Erythroblast (primary cell): ENCODE measurements around the gene GUCA2A.

Experiments
- GATA1 ChIP-seq: IDR thresholded peaks from 2 replicates; pipeline ENCODE4 v1.6.1; 2011; ENCODE audit warnings: low read depth, mild to moderate bottlenecking, control low read depth, low read length, moderate library complexity
- POLR2A ChIP-seq: IDR thresholded peaks from 2 replicates; pipeline ENCODE4 v1.6.1; 2011; ENCODE audit warnings: mild to moderate bottlenecking, low read length

DNA sequence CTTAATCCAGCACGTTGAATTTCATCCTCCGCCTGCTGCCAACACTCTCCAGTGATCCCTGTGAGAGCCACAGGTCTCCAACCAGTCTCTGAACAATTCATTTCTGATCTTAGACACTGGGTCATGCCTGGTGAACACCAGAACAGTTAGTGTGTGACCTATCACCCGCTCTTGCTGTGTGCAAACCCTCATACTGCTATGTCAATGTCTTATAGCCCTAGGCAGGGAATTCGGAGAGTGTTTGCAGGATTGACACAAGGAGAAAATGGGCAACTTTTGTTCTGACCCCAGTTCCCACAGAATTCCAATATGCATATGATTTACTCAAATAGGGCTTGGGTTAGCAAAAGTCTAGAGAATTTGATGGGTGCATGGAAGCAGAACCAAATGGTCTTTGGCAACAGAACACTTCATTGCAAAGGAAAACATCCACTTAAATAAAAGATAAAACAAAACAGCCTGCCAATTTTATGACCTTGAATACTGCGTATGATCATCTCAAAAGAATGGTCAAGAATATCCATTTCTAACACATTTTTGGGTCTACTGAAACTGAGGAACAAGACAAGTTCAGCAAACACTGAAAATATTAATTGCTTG is 34.4 kb downstream of the GUCA2A start:
- TF ChIP-seq POLR2A: no peak
- no peak for TF ChIP-seq GATA1
